Measurements from ENCODE around the gene BANK1.

BANK1 gene

GRCh38 chr4:101794806-101795205 is 4.3 kb downstream of the BANK1 start:
- TF ChIP-seq, protein P1, sequence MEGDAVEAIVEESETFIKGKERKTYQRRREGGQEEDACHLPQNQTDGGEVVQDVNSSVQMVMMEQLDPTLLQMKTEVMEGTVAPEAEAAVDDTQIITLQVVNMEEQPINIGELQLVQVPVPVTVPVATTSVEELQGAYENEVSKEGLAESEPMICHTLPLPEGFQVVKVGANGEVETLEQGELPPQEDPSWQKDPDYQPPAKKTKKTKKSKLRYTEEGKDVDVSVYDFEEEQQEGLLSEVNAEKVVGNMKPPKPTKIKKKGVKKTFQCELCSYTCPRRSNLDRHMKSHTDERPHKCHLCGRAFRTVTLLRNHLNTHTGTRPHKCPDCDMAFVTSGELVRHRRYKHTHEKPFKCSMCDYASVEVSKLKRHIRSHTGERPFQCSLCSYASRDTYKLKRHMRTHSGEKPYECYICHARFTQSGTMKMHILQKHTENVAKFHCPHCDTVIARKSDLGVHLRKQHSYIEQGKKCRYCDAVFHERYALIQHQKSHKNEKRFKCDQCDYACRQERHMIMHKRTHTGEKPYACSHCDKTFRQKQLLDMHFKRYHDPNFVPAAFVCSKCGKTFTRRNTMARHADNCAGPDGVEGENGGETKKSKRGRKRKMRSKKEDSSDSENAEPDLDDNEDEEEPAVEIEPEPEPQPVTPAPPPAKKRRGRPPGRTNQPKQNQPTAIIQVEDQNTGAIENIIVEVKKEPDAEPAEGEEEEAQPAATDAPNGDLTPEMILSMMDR (IDR thresholded peaks at IDR 0.05; ENCODE audit: insufficient read depth, low read length), result no peak
- no peak for TF ChIP-seq POLR2AphosphoS5 (IDR thresholded peaks at IDR 0.05; ENCODE audit: low read depth)
- no peak for TF ChIP-seq REST (IDR thresholded peaks at IDR 0.05; ENCODE audit: insufficient replicate concordance, low read depth)
- no peak for TF ChIP-seq GABPA (IDR thresholded peaks at IDR 0.05; ENCODE audit: low read depth)
- no peak for TF ChIP-seq SPI1 (IDR thresholded peaks at IDR 0.05; ENCODE audit: borderline replicate concordance, low read depth)
- H3K27me3 ChIP-seq (ENCODE audit: insufficient read depth, poor library complexity, severe bottlenecking), result no peaks in the 10 kb centered on the region
- no peak overlapping the region for H3K4me3 ChIP-seq (replicated peaks; ENCODE audit: insufficient read depth, low read length)
- H3K27ac ChIP-seq (replicated peaks), result no peak overlapping the region
- DNase-seq (ENCODE audit: low read depth in 1 of 2, low spot score in 1 of 2), result no peak

GRCh38 chr4:101795704-101796103 is 5.2 kb downstream of the BANK1 start:
- TF ChIP-seq GABPA (IDR thresholded peaks at IDR 0.05; ENCODE audit: low read depth) (no peak), REST (IDR thresholded peaks at IDR 0.05; ENCODE audit: insufficient replicate concordance, low read depth) (no peak), POLR2AphosphoS5 (IDR thresholded peaks at IDR 0.05; ENCODE audit: low read depth) (no peak), SPI1 (IDR thresholded peaks at IDR 0.05; ENCODE audit: borderline replicate concordance, low read depth) (no peak)
- TF ChIP-seq, protein P1 (IDR thresholded peaks at IDR 0.05; ENCODE audit: insufficient read depth, low read length), result no peak
- no peak for DNase-seq (ENCODE audit: low read depth in 1 of 2, low spot score in 1 of 2)
- no peaks in the 10 kb centered on the region for H3K27me3 ChIP-seq (ENCODE audit: insufficient read depth, poor library complexity, severe bottlenecking)
- no peak overlapping the region for H3K27ac ChIP-seq (replicated peaks)
- no peak overlapping the region for H3K4me3 ChIP-seq (replicated peaks; ENCODE audit: insufficient read depth, low read length)

DNA sequence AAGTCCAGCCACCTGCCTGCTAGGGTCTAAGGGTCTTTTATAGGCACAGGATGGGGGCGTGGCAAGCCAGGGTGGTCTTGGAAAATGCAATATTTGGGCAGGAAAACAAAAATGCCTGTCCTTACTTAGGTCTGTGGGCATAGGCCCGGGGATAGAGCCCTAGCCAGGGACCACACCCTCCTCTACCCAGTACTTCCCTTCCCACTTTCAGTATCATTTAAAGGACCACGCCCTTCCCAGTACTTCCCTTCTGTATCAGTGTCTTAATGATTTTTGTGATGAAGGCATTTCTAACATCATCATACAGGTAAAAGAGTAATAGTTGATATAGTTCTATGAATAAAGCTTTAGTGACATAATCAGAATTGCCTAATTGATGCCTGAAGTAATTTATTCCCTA is 11.4 kb downstream of the BANK1 start:
- Histone ChIP-seq H3K4me3 (replicated peaks; ENCODE audit: insufficient read depth, low read length) (no peak overlapping the region), H3K27me3 (ENCODE audit: insufficient read depth, poor library complexity, severe bottlenecking) (no peaks in the 10 kb centered on the region), H3K27ac (replicated peaks) (no peak overlapping the region)
- no peak for DNase-seq (ENCODE audit: low read depth in 1 of 2, low spot score in 1 of 2)
- TF ChIP-seq POLR2AphosphoS5 (IDR thresholded peaks at IDR 0.05; ENCODE audit: low read depth) (no peak), GABPA (IDR thresholded peaks at IDR 0.05; ENCODE audit: low read depth) (no peak), REST (IDR thresholded peaks at IDR 0.05; ENCODE audit: insufficient replicate concordance, low read depth) (no peak), SPI1 (IDR thresholded peaks at IDR 0.05; ENCODE audit: borderline replicate concordance, low read depth) (no peak; the same call in 1 of the 2 replicates)
- TF ChIP-seq, protein P1 (IDR thresholded peaks at IDR 0.05; ENCODE audit: insufficient read depth, low read length), result no peak

All from HL-60 (cell line).